HG02759 (cell line): Measurements from ENCODE around the gene SCARB1.

Source experiments
- ATAC-seq: cut with Tn5 transposase; IDR thresholded peaks from one replicate; pipeline ENCODE4 v1.9.1; 2021; ENCODE audit warnings: mild to moderate bottlenecking, moderate library complexity; ENCODE audit not compliant: unreplicated experiment

SCARB1 gene

GRCh38 chr12:124824195-124824594, 39.5 kb downstream of the SCARB1 start:
- no peak for ATAC-seq

GRCh38 chr12:124823272-124823970, 40.2 kb downstream of the SCARB1 start:
- ATAC-seq: no peak

GRCh38 chr12:124822218-124822617, 41.4 kb downstream of the SCARB1 start:
- ATAC-seq: no peak

DNA sequence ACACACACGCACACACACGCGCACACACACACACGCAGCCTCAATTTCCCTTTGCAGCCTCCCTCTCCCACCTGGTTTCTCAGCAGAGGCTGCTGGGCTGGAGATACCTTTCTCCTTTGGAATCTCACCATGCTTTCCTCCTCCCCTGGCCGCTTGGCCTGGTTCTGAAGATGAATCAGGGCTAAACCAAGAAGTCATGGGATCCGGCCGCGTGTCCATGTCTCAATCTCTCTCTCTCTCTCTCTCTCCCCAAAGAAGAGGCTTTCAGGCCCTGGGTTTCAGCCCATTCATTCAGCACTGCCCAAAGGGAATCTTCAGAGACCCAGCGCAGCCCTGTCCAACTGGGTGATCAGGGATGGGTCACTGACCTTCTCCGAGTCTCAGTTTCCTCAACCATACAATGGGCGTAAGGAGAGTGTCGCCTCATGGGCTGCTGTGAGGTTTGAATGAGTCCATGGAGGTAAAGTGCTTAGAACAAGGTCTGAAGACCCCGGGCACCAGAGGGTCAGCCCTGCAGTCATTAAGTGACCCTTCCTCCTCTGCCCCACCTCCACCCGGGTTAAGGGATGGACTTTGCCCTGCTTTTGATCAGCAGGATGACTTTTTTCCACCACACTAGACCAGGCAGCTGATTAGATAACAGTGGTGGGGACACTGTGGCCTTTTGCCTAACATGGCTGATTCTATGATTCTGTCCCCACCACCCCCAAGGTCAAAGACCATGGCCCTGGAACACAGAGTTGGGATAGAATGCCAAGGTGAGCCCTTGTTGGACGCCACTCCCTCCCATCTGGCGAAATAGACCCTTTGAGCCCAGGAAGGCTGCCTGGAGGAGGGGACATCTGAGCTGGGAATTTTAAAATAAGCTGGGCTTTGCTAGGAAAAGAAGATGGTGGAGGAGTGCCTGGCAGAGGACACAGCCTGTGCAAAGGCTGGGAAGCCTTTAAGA, 42.1 kb downstream of the SCARB1 start:
- ATAC-seq: no peak

DNA sequence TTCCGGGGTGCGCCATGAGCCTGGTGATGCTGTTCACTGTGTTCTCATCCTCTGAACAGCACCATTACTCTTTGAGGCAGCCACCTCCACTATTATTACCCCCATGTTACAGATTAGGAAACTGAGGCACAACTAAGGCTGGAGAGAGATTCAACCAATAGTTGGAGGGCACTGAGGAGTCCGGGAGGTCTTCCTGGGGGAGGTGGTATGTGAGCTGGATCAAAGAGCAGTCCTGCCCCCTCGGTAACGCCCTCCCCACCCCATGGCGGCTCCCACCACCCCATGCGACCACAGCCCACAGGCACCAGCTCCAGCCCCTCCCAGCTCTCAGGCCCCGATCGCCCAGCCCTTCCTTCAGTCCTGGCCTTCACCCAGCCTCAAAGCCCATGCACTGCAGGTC, 43.5 kb downstream of the SCARB1 start:
- no peak for ATAC-seq

DNA sequence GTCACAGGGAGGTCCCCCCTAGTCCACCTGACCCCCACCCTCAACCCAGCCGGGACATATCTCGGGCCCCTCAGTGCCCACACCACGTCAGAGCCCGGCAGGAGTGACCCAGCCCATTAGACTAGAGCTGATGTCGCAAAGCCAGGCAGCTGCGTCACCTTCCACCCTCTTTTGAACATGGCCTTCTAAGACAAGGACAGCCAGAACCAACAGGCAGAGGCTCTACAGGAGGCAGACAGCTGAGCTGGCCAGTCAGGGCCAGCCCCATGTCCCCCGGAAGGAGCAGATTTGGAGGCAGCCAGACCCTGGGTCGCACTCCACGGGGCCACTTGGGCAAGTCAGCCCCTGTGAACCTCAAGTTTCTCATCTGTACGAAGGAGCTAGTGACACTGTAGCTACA, 44.1 kb downstream of the SCARB1 start:
- ATAC-seq: no peak

GRCh38 chr12:124819080-124819479, 44.6 kb downstream of the SCARB1 start:
- ATAC-seq: no peak

GRCh38 chr12:124817076-124818000, 46.3 kb downstream of the SCARB1 start:
- no peak for ATAC-seq

GRCh38 chr12:124816295-124816854, 47.3 kb downstream of the SCARB1 start:
- ATAC-seq: no peak

DNA sequence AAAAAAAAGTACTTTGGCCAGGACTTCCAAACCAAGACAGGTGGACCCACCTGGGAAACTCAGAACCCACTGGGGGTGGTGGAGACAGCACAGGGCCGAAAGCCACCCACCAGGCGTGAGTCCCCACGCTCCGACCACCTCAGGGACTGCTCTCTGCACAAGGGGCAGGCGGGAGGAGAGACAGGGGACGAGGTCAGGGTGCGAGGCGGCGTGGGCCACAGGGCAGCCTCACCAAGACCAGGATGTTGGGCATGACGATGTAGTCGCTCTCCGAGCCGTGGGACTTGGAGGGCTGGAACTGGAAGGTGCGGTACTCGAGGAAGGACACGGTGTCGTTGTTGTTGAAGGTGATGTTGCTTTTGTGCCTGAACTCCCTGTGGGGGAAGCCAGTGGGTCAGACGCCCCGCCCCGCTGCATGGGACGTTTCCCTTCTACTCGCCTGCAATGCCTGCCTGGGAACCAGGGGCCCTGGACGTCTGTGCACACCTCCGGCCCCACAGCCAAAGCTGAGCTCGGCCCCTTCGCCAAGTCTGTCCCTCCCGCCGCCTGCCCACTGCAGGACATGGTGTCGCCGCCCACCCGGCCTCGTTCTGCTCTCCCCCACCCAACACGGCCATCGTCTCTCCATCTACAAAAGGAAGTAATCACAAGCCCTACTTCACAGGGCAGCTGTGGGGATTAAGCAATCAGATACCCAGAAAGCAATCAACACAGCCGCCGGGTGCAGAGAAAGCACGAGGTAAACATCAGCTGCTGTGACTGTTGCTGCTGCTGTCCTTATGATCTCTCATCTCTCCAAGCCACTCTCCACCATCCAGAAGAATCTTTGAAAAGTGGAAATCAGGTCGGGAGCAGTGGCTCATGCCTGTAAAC, 48.7 kb downstream of the SCARB1 start:
- ATAC-seq: no peak

DNA sequence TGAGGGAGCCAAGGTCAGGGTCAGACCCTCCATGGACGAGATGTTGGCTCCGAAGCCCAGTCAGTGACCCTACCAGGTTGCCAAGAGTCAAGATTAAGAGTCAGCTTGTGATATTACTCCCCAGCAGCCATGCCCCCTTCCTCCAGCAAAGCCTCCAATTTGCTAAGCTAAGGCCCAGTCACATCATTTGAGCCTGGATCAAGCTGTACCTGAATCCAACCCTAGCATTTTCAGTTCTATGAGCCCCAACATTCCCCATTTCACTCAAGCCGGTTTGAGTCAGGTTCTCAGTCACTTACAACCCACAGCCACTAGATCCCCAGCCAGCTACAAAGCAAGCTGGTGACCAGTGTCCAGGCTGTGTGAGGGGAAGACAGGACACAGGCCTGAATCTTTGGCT, 49.9 kb downstream of the SCARB1 start:
- no peak for ATAC-seq

- ATAC-seq: no peak
Measured at GRCh38 chr12:124812979-124813378, 50.7 kb downstream of the SCARB1 start.

- ATAC-seq: no peak
Measured at GRCh38 chr12:124812356-124812755, 51.3 kb downstream of the SCARB1 start.

DNA sequence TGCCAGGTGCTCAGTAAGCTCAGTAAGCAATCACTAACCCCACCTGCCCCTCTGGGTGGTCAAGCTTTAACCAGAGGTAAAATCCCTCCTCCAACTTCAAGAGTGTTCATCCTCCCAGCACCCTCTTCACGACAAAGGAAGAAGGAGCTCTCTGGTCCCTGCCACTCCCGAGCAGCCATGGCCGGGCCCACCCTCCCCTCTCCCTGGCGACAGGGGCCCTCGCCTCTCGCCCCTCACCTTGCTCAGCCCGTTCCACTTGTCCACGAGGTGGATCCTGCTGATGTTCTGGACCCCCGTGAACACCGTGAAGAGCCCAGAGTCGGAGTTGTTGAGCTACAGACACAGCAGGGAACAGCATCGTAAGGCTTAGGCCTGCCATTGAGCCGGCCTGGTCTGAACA, 52.0 kb downstream of the SCARB1 start:
- ATAC-seq: no peak

DNA sequence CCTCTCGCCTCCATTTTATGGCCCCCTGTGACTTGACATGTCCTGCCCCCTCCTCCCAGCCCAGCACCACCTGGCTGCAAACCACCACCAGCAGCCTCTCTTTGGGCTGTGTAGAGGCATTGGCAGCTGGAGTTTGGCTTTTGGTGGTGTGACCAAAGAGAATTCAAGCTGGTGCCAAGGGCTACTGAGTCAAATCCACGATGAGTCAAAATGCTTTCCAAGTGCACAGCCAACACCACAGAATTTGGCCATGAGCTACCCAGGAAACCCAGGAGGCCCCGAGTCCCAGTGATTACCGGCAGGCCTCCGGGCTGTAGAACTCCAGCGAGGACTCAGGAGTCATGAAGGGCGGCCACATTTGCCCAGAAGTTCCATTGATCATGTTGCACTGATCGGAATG, 53.8 kb downstream of the SCARB1 start:
- no peak for ATAC-seq

- no peak for ATAC-seq
Measured at GRCh38 chr12:124809391-124809790, 54.3 kb downstream of the SCARB1 start.

DNA sequence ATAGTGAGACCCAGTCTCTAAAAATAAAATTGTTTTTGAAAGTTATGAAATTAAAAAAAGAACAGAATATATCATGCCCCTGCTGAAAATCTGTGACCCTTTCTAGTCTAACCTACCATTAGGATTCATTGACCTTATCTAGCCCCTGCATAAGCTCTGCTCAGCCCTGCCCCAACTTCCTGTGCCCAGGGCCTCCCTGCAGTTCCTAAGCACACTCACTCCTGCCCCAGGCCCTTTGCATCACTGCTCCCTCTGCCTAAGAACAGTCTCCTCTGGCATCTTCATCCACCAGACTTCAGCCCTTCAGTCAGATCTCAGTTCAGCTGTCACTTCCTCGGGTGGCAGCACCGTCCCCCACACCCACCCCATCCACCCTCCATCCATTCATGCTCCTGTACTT, 55.4 kb downstream of the SCARB1 start:
- ATAC-seq: no peak

- no peak for ATAC-seq
Measured at GRCh38 chr12:124805876-124806668, 57.6 kb downstream of the SCARB1 start.

DNA sequence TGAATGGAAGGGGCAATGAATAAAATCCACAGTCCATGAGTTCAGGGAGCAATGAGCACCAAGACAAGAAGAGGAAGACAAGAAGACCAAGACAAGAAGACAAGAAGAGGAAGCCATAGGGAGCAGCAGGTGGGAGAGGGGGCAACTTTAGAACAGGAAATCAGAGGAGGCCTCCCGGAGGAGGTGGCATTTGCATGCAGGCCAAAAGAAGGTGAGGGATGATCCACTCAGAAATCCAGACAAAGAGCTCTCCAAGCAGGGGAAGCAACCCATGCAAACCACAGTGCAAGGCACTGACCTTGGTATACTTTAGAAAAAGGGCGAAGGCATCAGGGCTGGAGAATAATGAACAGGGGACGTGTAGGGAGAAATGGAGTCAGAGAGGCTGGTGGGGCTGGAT, 58.6 kb downstream of the SCARB1 start:
- ATAC-seq: no peak
